Epidermal melanocyte (primary cell): Measurements from ENCODE around the gene ARL5C.

Experiments used
- DNase-seq: peaks from one replicate; pipeline ENCODE4 v3.0.0; 2011; ENCODE audit warnings: low spot score; ENCODE audit not compliant: insufficient read length

The ARL5C gene

GRCh38 chr17:39194089-39194984 lies 28.4 kb upstream of the ARL5C start:
- DNase-seq, result peak; percentile 15

GRCh38 chr17:39193346-39193745 lies 27.4 kb upstream of the ARL5C start:
- DNase-seq, result peak; percentile 8

- DNase-seq, result peak; percentile 4
Measured at GRCh38 chr17:39192901-39193300, 26.9 kb upstream of the ARL5C start.

- DNase-seq, result peak; percentile 9
Measured at GRCh38 chr17:39191750-39192510, 26.0 kb upstream of the ARL5C start.

GRCh38 chr17:39187152-39187830 lies 21.3 kb upstream of the ARL5C start:
- no peak for DNase-seq

GRCh38 chr17:39186481-39187002 lies 20.6 kb upstream of the ARL5C start:
- no peak for DNase-seq

- DNase-seq, result no peak
Measured at GRCh38 chr17:39183720-39184119, 17.8 kb upstream of the ARL5C start.

- DNase-seq, result no peak
Measured at GRCh38 chr17:39183045-39183444, 17.1 kb upstream of the ARL5C start.

- peak; percentile 3 for DNase-seq
Measured at GRCh38 chr17:39181303-39181702, 15.3 kb upstream of the ARL5C start.

GRCh38 chr17:39178536-39178935 lies 12.6 kb upstream of the ARL5C start:
- no peak for DNase-seq

- DNase-seq, result no peak
Measured at GRCh38 chr17:39177256-39177655, 11.3 kb upstream of the ARL5C start.

GRCh38 chr17:39175695-39176093 lies 9.7 kb upstream of the ARL5C start:
- DNase-seq, result no peak

GRCh38 chr17:39174920-39175694 lies 9.1 kb upstream of the ARL5C start:
- DNase-seq, result peak; percentile 69

- DNase-seq, result peak; percentile 8
Measured at GRCh38 chr17:39173526-39174274, 7.7 kb upstream of the ARL5C start.

GRCh38 chr17:39173080-39173479 lies 7.1 kb upstream of the ARL5C start:
- no peak for DNase-seq

GRCh38 chr17:39171933-39172332 lies 6.0 kb upstream of the ARL5C start:
- DNase-seq, result no peak

GRCh38 chr17:39170558-39170957 lies 4.6 kb upstream of the ARL5C start:
- DNase-seq, result no peak

GRCh38 chr17:39170109-39170508 lies 4.1 kb upstream of the ARL5C start:
- no peak for DNase-seq

GRCh38 chr17:39169518-39169917 lies 3.6 kb upstream of the ARL5C start:
- no peak for DNase-seq

GRCh38 chr17:39169101-39169500 lies 3.1 kb upstream of the ARL5C start:
- DNase-seq, result no peak
